UCSD-AML1 (cell line): Measurements from ENCODE around the gene PPP2R2B.
"Not testable (repeated sequence)": the region's sequence is repeated elsewhere in the genome, so short reads cannot be mapped to it uniquely, and the experiment has no call there.

ENCODE experiments used
- DNase-seq: peaks from one replicate; lab custom pipeline; 2025; ENCODE audit not compliant: unreplicated experiment; lab: John Stamatoyannopoulos, UW

PPP2R2B gene

GRCh38 chr5:146623666-146624065 is 254.9 kb downstream of the PPP2R2B start:
- DNase-seq = no peak

GRCh38 chr5:146623009-146623408 is 255.5 kb downstream of the PPP2R2B start:
- DNase-seq = no peak

GRCh38 chr5:146622391-146622790 is 256.2 kb downstream of the PPP2R2B start:
- no peak for DNase-seq

- DNase-seq = no peak
These were observed 257.9 kb downstream of the PPP2R2B start for GRCh38 chr5:146620669-146621051.

- DNase-seq = no peak
These were observed 258.4 kb downstream of the PPP2R2B start for GRCh38 chr5:146620031-146620668.

GRCh38 chr5:146618434-146618833 is 260.1 kb downstream of the PPP2R2B start:
- no peak for DNase-seq

- not testable (repeated sequence) for DNase-seq
These were observed 268.8 kb downstream of the PPP2R2B start for GRCh38 chr5:146609731-146610130.

GRCh38 chr5:146607659-146608332 is 270.8 kb downstream of the PPP2R2B start:
- no peak for DNase-seq

GRCh38 chr5:146606893-146607292 is 271.7 kb downstream of the PPP2R2B start:
- no peak for DNase-seq

GRCh38 chr5:146600376-146600775 is 278.2 kb downstream of the PPP2R2B start:
- DNase-seq = no peak

GRCh38 chr5:146599261-146599660 is 279.3 kb downstream of the PPP2R2B start:
- DNase-seq = no peak

- DNase-seq = no peak
These were observed 283.5 kb downstream of the PPP2R2B start for GRCh38 chr5:146595088-146595487.

- DNase-seq = no peak
These were observed 286.2 kb downstream of the PPP2R2B start for GRCh38 chr5:146592352-146592751.

GRCh38 chr5:146589028-146589345 is 289.6 kb downstream of the PPP2R2B start:
- no peak for DNase-seq

- no peak for DNase-seq
These were observed 290.1 kb downstream of the PPP2R2B start for GRCh38 chr5:146588331-146589027.

- no peak for DNase-seq
These were observed 291.8 kb downstream of the PPP2R2B start for GRCh38 chr5:146586752-146587151.

GRCh38 chr5:146584750-146585149 is 293.8 kb downstream of the PPP2R2B start:
- no peak for DNase-seq

GRCh38 chr5:146582051-146582596 is 296.4 kb downstream of the PPP2R2B start:
- DNase-seq = no peak

GRCh38 chr5:146580237-146580636 is 298.3 kb downstream of the PPP2R2B start:
- no peak for DNase-seq

GRCh38 chr5:146574713-146575112 is 303.8 kb downstream of the PPP2R2B start:
- no peak for DNase-seq

- no peak for DNase-seq
These were observed 310.4 kb downstream of the PPP2R2B start for GRCh38 chr5:146568161-146568560.

GRCh38 chr5:146565764-146566367 is 312.7 kb downstream of the PPP2R2B start:
- DNase-seq = peak; percentile 15
